Esophagus (tissue), 2 donors: ENCODE data around the gene RUVBL2. TPM values are rescaled to one million over a fixed set of nuclear protein-coding genes. Genes with fewer than 3 reads are reported as not detected.

Source experiments
- polyA plus RNA-seq, 2 donors: library from polyadenylated mRNA; stranded (reverse); fragments of 200-250 nt; gene quantifications; one replicate each; pipeline ENCODE4 v1.2.3, GENCODE V29; 2013
- donor health status: healthy with polysubstance abuse.
- donor health status: Bipolar disorder and iron deficiency.

RUVBL2 gene
- polyA plus RNA-seq, 2 donors: 56.1 to 87.4 TPM

Other genes starting within 250 kb of the RUVBL2 start
- under 1 TPM; 0.16 to 0.39 TPM for gene IZUMO1, start 247.0 kb upstream of the RUVBL2 start, polyA plus RNA-seq
- 1 to 10 TPM; 1.1 to 2.4 TPM for gene FUT1, start 241.2 kb upstream of the RUVBL2 start, polyA plus RNA-seq
- gene FGF21, start 238.4 kb upstream of the RUVBL2 start, polyA plus RNA-seq: not detected
- 10 to 100 TPM; 21.9 to 31.4 TPM for gene BCAT2, start 182.9 kb upstream of the RUVBL2 start, polyA plus RNA-seq
- gene HSD17B14, start 157.4 kb upstream of the RUVBL2 start, polyA plus RNA-seq: 1 to 10 TPM; 2.2 to 3.4 TPM
- gene PLEKHA4, start 125.3 kb upstream of the RUVBL2 start, polyA plus RNA-seq: 1 to 10 TPM; 8.6 to 9.2 TPM
- 100 to 1,000 TPM in 1 of 2 donors, 10 to 100 TPM in 1; 38.0 to 145 TPM for gene PPP1R15A, start 121.5 kb upstream of the RUVBL2 start, polyA plus RNA-seq
- under 1 TPM in 1 of 2 donors, not detected in 1; 0.08 TPM for gene TULP2, start 95.1 kb upstream of the RUVBL2 start, polyA plus RNA-seq
- 100 to 1,000 TPM in 1 of 2 donors, 10 to 100 TPM in 1; 88.2 to 116 TPM for gene NUCB1, start 93.6 kb upstream of the RUVBL2 start, polyA plus RNA-seq
- gene DHDH, start 60.2 kb upstream of the RUVBL2 start, polyA plus RNA-seq: 1 to 10 TPM in 1 of 2 donors, under 1 TPM in 1; 0.57 to 1.3 TPM
- 10 to 100 TPM; 41.7 to 56.9 TPM for gene BAX, start 39.0 kb upstream of the RUVBL2 start, polyA plus RNA-seq
- gene FTL, start 28.6 kb upstream of the RUVBL2 start, polyA plus RNA-seq: 100 to 1,000 TPM; 645 to 931 TPM
- gene GYS1, start 578 bp upstream of the RUVBL2 start, polyA plus RNA-seq: 10 to 100 TPM; 27.0 to 30.9 TPM
- gene LHB, start 23.2 kb downstream of the RUVBL2 start, polyA plus RNA-seq: under 1 TPM; 0.29 to 0.45 TPM
- gene CGB3, start 30.4 kb downstream of the RUVBL2 start, polyA plus RNA-seq: not detected
- not detected for gene CGB2, start 38.0 kb downstream of the RUVBL2 start, polyA plus RNA-seq
- not detected for gene CGB1, start 43.0 kb downstream of the RUVBL2 start, polyA plus RNA-seq
- under 1 TPM in 1 of 2 donors, not detected in 1; 0.39 TPM for gene CGB5, start 50.0 kb downstream of the RUVBL2 start, polyA plus RNA-seq
- not detected for gene CGB8, start 55.2 kb downstream of the RUVBL2 start, polyA plus RNA-seq
- 1 to 10 TPM; 1.4 to 3.5 TPM for gene CGB7, start 63.9 kb downstream of the RUVBL2 start, polyA plus RNA-seq
- gene NTF4, start 70.9 kb downstream of the RUVBL2 start, polyA plus RNA-seq: 10 to 100 TPM in 1 of 2 donors, 1 to 10 TPM in 1; 7.7 to 20.0 TPM
- under 1 TPM; 0.01 to 0.02 TPM for gene KCNA7, start 78.8 kb downstream of the RUVBL2 start, polyA plus RNA-seq
- 100 to 1,000 TPM; 160 to 252 TPM for gene SNRNP70, start 91.6 kb downstream of the RUVBL2 start, polyA plus RNA-seq
- 10 to 100 TPM; 13.7 to 18.5 TPM for gene LIN7B, start 120.5 kb downstream of the RUVBL2 start, polyA plus RNA-seq
- gene C19orf73, start 125.3 kb downstream of the RUVBL2 start, polyA plus RNA-seq: 1 to 10 TPM; 2.3 to 5.4 TPM
- gene PPFIA3, start 125.7 kb downstream of the RUVBL2 start, polyA plus RNA-seq: 10 to 100 TPM; 15.2 to 28.6 TPM
- under 1 TPM; 0.39 to 0.65 TPM for gene HRC, start 161.5 kb downstream of the RUVBL2 start, polyA plus RNA-seq
- 10 to 100 TPM; 11.4 to 43.7 TPM for gene TRPM4, start 163.9 kb downstream of the RUVBL2 start, polyA plus RNA-seq